GM11168 (cell line): ENCODE measurements around the gene ZNF446.
"Not testable (repeated sequence)": the region's sequence is repeated elsewhere in the genome, so short reads cannot be mapped to it uniquely, and the experiment has no call there.

Source experiments
- in situ Hi-C: fragments of 300-500 bp; cut with MboI; formaldehyde crosslinking; loops from one replicate; pipeline ENCODE4 v1.12.0; 2022; ENCODE audit warnings: low sequenced_read_pairs; ENCODE audit not compliant: unreplicated experiment

The ZNF446 gene

GRCh38 chr19:58475714-58476497, at the start of gene ZNF446:
TSS of gene ZNF446 (plus strand) at chr19:58476352. CDS start at chr19:58477219, 867 bp downstream.
- in situ Hi-C loops = no loop called here

- in situ Hi-C loops = no loop called here
These were observed 47.5 kb upstream of the ZNF446 start for GRCh38 chr19:58428617-58429016.

GRCh38 chr19:58429745-58430144, 46.4 kb upstream of the ZNF446 start:
- in situ Hi-C loops = no loop called here

GRCh38 chr19:58434217-58434616, 41.9 kb upstream of the ZNF446 start:
- in situ Hi-C loops = no loop called here

GRCh38 chr19:58439576-58440554, 36.3 kb upstream of the ZNF446 start, which contains the start of gene ZNF132:
TSS of gene ZNF132 (minus strand) at chr19:58440153. CDS start at chr19:58439821, 332 bp downstream.
- in situ Hi-C loops = no loop called here

GRCh38 chr19:58440556-58440955, 35.6 kb upstream of the ZNF446 start:
- in situ Hi-C loops = no loop called here

GRCh38 chr19:58442986-58443385, 33.2 kb upstream of the ZNF446 start:
- in situ Hi-C loops = not testable (repeated sequence)

GRCh38 chr19:58448860-58449259, 27.3 kb upstream of the ZNF446 start:
- in situ Hi-C loops = not testable (repeated sequence)

- in situ Hi-C loops = not testable (repeated sequence)
These were observed 26.2 kb upstream of the ZNF446 start for GRCh38 chr19:58449980-58450379.

- in situ Hi-C loops = no loop called here
These were observed 25.2 kb upstream of the ZNF446 start for GRCh38 chr19:58450856-58451357.

- in situ Hi-C loops = no loop called here
These were observed 24.6 kb upstream of the ZNF446 start, which contains the start of gene ZNF324B for GRCh38 chr19:58451358-58452101. TSS of gene ZNF324B (plus strand) at chr19:58451622. CDS start at chr19:58453702, 2,080 bp downstream.

GRCh38 chr19:58453743-58454142, 22.4 kb upstream of the ZNF446 start:
- in situ Hi-C loops = no loop called here

- in situ Hi-C loops = no loop called here
These were observed 20.8 kb upstream of the ZNF446 start for GRCh38 chr19:58455306-58455705.

GRCh38 chr19:58456111-58456510, 20.0 kb upstream of the ZNF446 start:
- in situ Hi-C loops = no loop called here

- in situ Hi-C loops = no loop called here
These were observed 16.1 kb upstream of the ZNF446 start for GRCh38 chr19:58460039-58460438.

GRCh38 chr19:58466089-58466759, 9.9 kb upstream of the ZNF446 start:
- in situ Hi-C loops = no loop called here

GRCh38 chr19:58466760-58467589, 9.2 kb upstream of the ZNF446 start, which contains the start of gene ZNF324:
TSS of gene ZNF324 (plus strand) at chr19:58467080. CDS start at chr19:58469186, 2,106 bp downstream.
- in situ Hi-C loops = no loop called here

GRCh38 chr19:58468216-58468839, 7.8 kb upstream of the ZNF446 start:
- in situ Hi-C loops = no loop called here
